Fibroblast of lung (primary cell): ENCODE measurements around the gene EBF4.

Experiments used
- EZH2 ChIP-seq: IDR thresholded peaks from 2 replicates; pipeline ENCODE4 v1.5.1; 2012; ENCODE audit warnings: low read length, control low read depth, mild to moderate bottlenecking; ENCODE audit errors: missing control alignments
- TF ChIP-seq, protein P1 (sequence below), 2 donors: IDR thresholded peaks in 1 of 2; conservative IDR thresholded peaks in 1 of 2; 1 replicate in 1 of 2; 2 replicates in 1 of 2; pipeline ENCODE4 v1.5.1; 2011 to 2012; ENCODE audit warnings: low read length in 2 of 2, control low read depth in 1 of 2, inconsistent platforms in 1 of 2, low read depth in 1 of 2, mild to moderate bottlenecking in 1 of 2

DNA sequence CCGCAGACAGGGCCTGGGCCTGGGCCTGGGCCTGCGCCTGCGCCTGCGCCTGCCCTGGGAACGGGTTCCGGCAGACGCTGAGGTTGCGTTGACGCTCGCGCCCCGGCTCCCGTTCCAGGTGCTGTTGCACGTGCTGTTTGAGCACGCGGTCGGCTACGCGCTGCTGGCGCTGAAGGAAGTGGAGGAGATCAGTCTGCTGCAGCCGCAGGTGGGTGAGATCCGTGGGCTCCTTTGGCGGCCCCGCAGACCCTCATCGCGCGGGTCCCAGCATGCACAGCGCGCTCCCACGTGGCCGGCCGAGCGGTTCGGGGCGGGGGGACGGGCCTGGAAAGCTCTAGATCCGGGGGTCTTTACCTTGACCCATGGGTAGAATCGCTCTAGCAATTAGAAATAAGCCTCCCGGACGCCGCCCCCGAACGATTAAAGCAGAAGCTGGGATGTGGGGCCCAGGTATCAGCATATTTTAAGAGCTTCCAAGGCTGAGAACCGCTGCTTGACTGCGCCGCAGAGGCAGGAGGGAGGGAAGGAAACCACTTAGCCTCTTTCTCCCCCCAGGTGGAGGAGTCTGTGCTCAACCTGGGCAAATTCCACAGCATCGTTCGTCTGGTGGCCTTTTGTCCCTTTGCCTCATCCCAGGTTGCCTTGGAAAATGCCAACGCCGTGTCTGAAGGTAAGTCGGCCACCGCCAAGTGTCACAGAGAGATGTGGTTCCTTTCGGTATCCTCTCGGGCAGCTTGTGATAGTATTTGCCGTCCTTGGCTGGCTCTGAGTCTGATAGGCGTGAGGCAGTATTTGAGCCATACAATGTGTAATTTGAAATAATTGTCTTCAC is 39.6 kb upstream of the EBF4 start:
- TF ChIP-seq, protein P1, sequence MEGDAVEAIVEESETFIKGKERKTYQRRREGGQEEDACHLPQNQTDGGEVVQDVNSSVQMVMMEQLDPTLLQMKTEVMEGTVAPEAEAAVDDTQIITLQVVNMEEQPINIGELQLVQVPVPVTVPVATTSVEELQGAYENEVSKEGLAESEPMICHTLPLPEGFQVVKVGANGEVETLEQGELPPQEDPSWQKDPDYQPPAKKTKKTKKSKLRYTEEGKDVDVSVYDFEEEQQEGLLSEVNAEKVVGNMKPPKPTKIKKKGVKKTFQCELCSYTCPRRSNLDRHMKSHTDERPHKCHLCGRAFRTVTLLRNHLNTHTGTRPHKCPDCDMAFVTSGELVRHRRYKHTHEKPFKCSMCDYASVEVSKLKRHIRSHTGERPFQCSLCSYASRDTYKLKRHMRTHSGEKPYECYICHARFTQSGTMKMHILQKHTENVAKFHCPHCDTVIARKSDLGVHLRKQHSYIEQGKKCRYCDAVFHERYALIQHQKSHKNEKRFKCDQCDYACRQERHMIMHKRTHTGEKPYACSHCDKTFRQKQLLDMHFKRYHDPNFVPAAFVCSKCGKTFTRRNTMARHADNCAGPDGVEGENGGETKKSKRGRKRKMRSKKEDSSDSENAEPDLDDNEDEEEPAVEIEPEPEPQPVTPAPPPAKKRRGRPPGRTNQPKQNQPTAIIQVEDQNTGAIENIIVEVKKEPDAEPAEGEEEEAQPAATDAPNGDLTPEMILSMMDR (conservative IDR thresholded peaks at IDR 0.05 in 1 of 2, IDR thresholded peaks at IDR 0.05 in 1 of 2; ENCODE audit: low read depth in 1 of 2, low read length in 2 of 2): no peak
- TF ChIP-seq EZH2: no peak
